Thoracic aorta (tissue), 2 donors: ENCODE measurements around the gene RTN1. TPM values are rescaled to one million over a fixed set of nuclear protein-coding genes. Genes with fewer than 3 reads are reported as not detected.

Experiments used
- ATAC-seq: fragments of 150-250 bp; one replicate; pipeline ENCODE4 v1.8.0; 2017; ENCODE audit warnings: low read depth; ENCODE audit not compliant: insufficient number of reproducible peaks, low FRiP score
- DNase-seq: peaks from one replicate; pipeline ENCODE4 v3.0.0-alpha.2; 2020; ENCODE audit warnings: low spot score
- H3K27ac ChIP-seq, 2 donors: fragments of 200-600 bp; sonication (generic); 1 replicate in 1 of 2; 2 replicates in 1 of 2; pipeline ENCODE4 v1.5.1; 2016; ENCODE audit warnings: mild to moderate bottlenecking in 2 of 2, moderate library complexity in 2 of 2
- H3K27me3 ChIP-seq: fragments of 200-600 bp; sonication (generic); replicated peaks from 2 replicates; pipeline ENCODE4 v1.6.0; 2016; ENCODE audit warnings: mild to moderate bottlenecking; ENCODE audit not compliant: insufficient read depth
- H3K36me3 ChIP-seq: fragments of 200-600 bp; sonication (generic); one replicate; pipeline ENCODE4 v1.5.1; 2016
- H3K4me1 ChIP-seq, 2 donors: fragments of 200-600 bp; sonication (generic); 1 replicate in 1 of 2; 2 replicates in 1 of 2; pipeline versions ENCODE4 v1.5.1 to v1.6.0; 2016; ENCODE audit warnings: low read depth in 2 of 2, mild to moderate bottlenecking in 1 of 2; ENCODE audit not compliant: control insufficient read depth in 1 of 2
- H3K4me3 ChIP-seq: fragments of 200-600 bp; sonication (generic); 2 replicates; pipeline ENCODE4 v1.5.1; 2016; ENCODE audit warnings: mild to moderate bottlenecking
- H3K9me3 ChIP-seq: fragments of 200-600 bp; sonication (generic); 2 replicates; pipeline ENCODE4 v1.5.1; 2016
- CTCF ChIP-seq: fragments of 200-600 bp; sonication (generic); IDR thresholded peaks from one replicate; pipeline ENCODE4 v1.5.1; 2019; ENCODE audit warnings: antibody characterized with exemption
- total RNA-seq, 2 donors: library from RNA; depleted of rRNA; stranded (reverse); fragments of >200 nt; gene quantifications; one replicate each; pipeline versions ENCODE4 v1.1.0 to v1.2.3, GENCODE V29; 2016

The RTN1 gene
- total RNA-seq, 2 donors from 2014 or later = 66.5 to 129 TPM

GRCh38 chr14:59849411-59850130 is 21.0 kb downstream of the RTN1 start:
- ATAC-seq (no peak), DNase-seq (no peak)
- TF ChIP-seq CTCF = no peak
- no peak overlapping the region for H3K4me3 ChIP-seq
- H3K36me3 ChIP-seq = no peaks in the 10 kb centered on the region
- H3K4me1 ChIP-seq = peaks cover 0 to 4% of the 10 kb centered on the region in 2 donors
- H3K27me3 ChIP-seq = no peaks in the 10 kb centered on the region
- no peaks in the 10 kb centered on the region for H3K9me3 ChIP-seq
- H3K27ac ChIP-seq = no peak overlapping the region

- no peaks in the 10 kb centered on the region for H3K27me3 ChIP-seq
- ATAC-seq = no peak
- no peak overlapping the region for H3K4me3 ChIP-seq
- no peak for TF ChIP-seq CTCF
- H3K4me1 ChIP-seq = peaks cover 0 to 4% of the 10 kb centered on the region in 2 donors
- no peak for DNase-seq
- no peak overlapping the region for H3K27ac ChIP-seq
- no peaks in the 10 kb centered on the region for H3K9me3 ChIP-seq
- H3K36me3 ChIP-seq = no peaks in the 10 kb centered on the region
Observed at GRCh38 chr14:59848671-59849070, 21.9 kb downstream of the RTN1 start.

- Histone ChIP-seq H3K9me3 (no peaks in the 10 kb centered on the region), H3K36me3 (no peaks in the 10 kb centered on the region), H3K27me3 (no peaks in the 10 kb centered on the region), H3K4me1 (peaks cover 0 to 4% of the 10 kb centered on the region in 2 donors), H3K4me3 (no peak overlapping the region), H3K27ac (no peak overlapping the region)
- TF ChIP-seq CTCF = no peak
- ATAC-seq (no peak), DNase-seq (no peak)
Observed at GRCh38 chr14:59847711-59848110, 22.9 kb downstream of the RTN1 start.

GRCh38 chr14:59846595-59846994 is 24.0 kb downstream of the RTN1 start:
- H3K4me3 ChIP-seq = no peak overlapping the region
- DNase-seq (no peak), ATAC-seq (no peak)
- no peaks in the 10 kb centered on the region for H3K27me3 ChIP-seq
- H3K27ac ChIP-seq = no peak overlapping the region
- H3K36me3 ChIP-seq = no peaks in the 10 kb centered on the region
- TF ChIP-seq CTCF = no peak
- no peaks in the 10 kb centered on the region for H3K9me3 ChIP-seq
- peaks cover 0 to 4% of the 10 kb centered on the region in 2 donors for H3K4me1 ChIP-seq

GRCh38 chr14:59845245-59845644 is 25.3 kb downstream of the RTN1 start:
- Histone ChIP-seq H3K4me1 (peaks cover 0 to 4% of the 10 kb centered on the region in 2 donors), H3K27ac (no peak overlapping the region), H3K36me3 (no peaks in the 10 kb centered on the region), H3K27me3 (no peaks in the 10 kb centered on the region), H3K9me3 (no peaks in the 10 kb centered on the region), H3K4me3 (no peak overlapping the region)
- TF ChIP-seq CTCF = no peak
- DNase-seq (no peak), ATAC-seq (no peak)
